ENCODE measurements around the gene PRELP.

PRELP gene

DNA sequence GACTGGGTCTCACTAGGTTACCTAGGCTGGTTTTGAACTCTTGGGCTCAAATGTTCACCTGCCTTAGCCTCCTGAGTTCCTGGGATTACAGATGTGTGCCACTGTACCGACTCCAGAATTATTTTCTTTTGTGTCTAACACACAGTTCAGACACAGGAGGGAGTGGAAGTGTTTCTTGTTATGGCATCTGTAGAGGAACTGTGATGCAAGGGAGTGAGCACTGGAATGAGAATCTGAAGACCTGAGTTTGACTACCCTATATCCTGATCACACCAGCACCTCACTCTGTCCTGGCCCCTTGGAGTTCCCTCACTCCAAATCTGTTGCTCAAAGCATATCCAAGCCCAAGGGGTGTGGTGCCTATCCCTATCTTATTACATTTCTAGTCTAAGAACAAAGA is 33.5 kb downstream of the PRELP start:
- TF ChIP-seq, protein P1, sequence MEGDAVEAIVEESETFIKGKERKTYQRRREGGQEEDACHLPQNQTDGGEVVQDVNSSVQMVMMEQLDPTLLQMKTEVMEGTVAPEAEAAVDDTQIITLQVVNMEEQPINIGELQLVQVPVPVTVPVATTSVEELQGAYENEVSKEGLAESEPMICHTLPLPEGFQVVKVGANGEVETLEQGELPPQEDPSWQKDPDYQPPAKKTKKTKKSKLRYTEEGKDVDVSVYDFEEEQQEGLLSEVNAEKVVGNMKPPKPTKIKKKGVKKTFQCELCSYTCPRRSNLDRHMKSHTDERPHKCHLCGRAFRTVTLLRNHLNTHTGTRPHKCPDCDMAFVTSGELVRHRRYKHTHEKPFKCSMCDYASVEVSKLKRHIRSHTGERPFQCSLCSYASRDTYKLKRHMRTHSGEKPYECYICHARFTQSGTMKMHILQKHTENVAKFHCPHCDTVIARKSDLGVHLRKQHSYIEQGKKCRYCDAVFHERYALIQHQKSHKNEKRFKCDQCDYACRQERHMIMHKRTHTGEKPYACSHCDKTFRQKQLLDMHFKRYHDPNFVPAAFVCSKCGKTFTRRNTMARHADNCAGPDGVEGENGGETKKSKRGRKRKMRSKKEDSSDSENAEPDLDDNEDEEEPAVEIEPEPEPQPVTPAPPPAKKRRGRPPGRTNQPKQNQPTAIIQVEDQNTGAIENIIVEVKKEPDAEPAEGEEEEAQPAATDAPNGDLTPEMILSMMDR (IDR thresholded peaks at IDR 0.05; ENCODE audit: borderline replicate concordance, control extremely low read depth, extremely low read depth, insufficient read depth, missing control alignments): no peak
- no peak for DNase-seq (ENCODE audit: low spot score)
- in situ Hi-C loops (cut with MboI; ENCODE audit: low sequenced_read_pairs, unreplicated experiment): loop anchor here (5.0 kb wide), 1 partner anchor 193 kb away; no protein-coding TSS in a partner anchor

DNA sequence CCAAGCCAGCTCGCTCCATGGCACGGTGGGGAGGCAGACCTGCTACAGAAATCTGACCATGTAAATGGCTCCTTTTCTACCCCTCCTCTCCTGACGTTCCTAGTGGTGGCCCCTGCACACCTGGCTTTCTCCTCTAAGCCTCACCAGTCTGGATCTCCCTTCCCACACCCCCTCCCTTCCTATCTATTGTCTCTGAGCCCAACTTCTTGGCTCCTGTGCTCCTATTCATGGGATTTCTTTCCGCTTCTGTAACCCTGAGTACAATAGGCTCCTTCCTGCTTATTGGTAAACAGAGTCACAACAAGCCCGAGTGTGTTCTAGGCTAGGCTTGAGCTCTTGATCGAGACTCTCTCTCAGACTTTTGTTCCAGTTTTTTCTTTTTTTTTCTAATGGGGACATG is 35.9 kb downstream of the PRELP start:
- TF ChIP-seq, protein P1 (IDR thresholded peaks at IDR 0.05; ENCODE audit: borderline replicate concordance, control extremely low read depth, extremely low read depth, insufficient read depth, missing control alignments): no peak
- no peak for DNase-seq (ENCODE audit: low spot score)
- in situ Hi-C loops (cut with MboI; ENCODE audit: low sequenced_read_pairs, unreplicated experiment): no loop called here

DNA sequence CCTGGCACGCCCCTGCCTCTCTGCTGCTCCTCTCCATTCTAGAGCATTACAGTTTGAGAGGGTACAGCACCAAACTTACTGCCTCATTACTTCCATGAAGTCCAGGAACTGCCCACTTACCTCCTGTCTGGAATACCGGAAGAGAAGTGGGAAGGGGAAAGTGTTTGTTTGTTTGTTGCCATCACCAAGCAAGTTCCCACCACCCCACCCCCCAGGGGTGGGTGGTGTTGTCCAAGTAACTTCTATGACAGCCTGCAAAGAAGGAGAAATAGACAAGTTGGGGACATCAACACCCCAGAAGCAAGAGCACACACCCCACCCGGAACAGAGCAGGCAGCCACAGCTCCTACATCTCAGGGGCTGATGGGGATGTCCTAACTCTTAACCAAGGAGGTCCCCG is 36.3 kb downstream of the PRELP start:
- no peak for DNase-seq (ENCODE audit: low spot score)
- in situ Hi-C loops (cut with MboI; ENCODE audit: low sequenced_read_pairs, unreplicated experiment): no loop called here
- TF ChIP-seq, protein P1 (IDR thresholded peaks at IDR 0.05; ENCODE audit: borderline replicate concordance, control extremely low read depth, extremely low read depth, insufficient read depth, missing control alignments): no peak

DNA sequence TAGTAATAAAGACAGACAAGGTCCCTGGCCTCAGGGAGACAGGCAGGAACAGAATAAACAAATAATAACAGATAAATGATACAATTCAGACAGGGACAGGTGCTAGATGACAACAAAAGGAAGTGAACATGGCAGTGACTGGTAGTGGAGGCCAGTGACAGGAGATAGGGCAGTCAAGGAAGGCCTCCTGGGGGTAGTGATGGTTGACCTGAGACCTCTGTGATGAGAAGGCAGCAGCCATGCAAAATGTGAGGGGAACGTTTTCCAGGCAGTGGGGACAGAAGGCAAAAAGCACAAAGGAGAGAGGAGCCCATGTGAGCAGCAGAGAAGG is 36.9 kb downstream of the PRELP start:
- no peak for DNase-seq (ENCODE audit: low spot score)
- TF ChIP-seq, protein P1 (IDR thresholded peaks at IDR 0.05; ENCODE audit: borderline replicate concordance, control extremely low read depth, extremely low read depth, insufficient read depth, missing control alignments): no peak
- in situ Hi-C loops (cut with MboI; ENCODE audit: low sequenced_read_pairs, unreplicated experiment): no loop called here

DNA sequence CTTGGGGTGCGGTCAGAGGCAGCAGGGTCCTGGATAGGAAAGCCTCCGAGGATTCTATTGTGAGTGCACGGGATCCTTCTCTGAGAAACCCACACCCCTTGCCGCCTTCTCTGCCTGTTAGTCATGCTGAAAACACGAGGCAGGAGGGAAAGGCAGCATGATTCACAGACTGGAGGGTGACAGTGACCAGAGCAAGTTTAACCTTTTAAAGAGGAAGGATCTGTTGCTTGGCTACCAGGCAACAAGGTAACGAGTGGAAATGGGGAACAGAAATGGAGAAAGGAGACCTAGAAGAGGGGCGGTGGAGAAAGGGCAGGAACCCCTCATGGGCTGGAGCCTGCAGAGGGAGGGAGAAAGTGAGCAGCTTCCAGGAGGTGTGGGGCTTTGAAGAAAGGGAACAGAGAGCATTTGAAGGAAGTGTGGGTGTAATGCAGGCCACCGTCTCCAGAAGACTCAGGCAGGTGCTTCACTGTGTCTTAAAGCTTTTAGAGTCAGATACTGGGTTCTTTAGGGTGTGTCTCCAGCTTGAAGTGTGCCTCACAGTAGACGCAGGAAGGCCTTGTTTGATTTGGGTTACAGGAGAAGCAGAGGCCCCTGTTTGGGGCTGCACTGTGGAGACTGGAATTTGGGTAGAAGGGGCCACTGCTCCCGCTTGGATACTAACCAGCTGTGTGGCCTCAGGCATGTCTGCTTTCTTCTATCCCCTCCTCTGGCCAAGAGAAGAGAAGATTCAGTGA is 37.4 kb downstream of the PRELP start:
- peak; percentile 71 for DNase-seq (ENCODE audit: low spot score)
- TF ChIP-seq, protein P1 (IDR thresholded peaks at IDR 0.05; ENCODE audit: borderline replicate concordance, control extremely low read depth, extremely low read depth, insufficient read depth, missing control alignments): no peak
- in situ Hi-C loops (cut with MboI; ENCODE audit: low sequenced_read_pairs, unreplicated experiment): no loop called here

DNA sequence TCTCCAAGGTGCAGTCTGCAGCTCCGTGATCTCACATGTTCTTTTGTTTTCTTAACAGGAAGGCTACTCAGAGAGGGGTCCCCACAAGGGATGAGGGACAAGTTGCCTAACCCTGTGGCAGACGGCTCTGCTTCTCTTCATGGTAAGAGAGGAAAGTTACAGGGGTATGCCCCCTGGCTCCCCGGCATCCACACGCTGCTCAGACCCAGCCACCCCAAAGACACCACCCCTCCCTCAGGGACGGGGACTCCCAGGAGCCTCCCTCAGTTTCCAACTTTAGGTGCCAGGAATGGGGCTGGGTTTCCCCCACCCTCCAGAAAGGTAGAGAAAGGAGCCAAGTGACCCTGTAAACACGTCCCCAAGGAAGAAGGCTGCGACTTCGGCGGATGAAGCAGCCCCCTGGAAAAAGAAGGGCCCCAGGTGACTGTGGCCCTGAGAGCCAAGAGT is 38.0 kb downstream of the PRELP start:
- no peak for DNase-seq (ENCODE audit: low spot score)
- in situ Hi-C loops (cut with MboI; ENCODE audit: low sequenced_read_pairs, unreplicated experiment): no loop called here
- TF ChIP-seq, protein P1 (IDR thresholded peaks at IDR 0.05; ENCODE audit: borderline replicate concordance, control extremely low read depth, extremely low read depth, insufficient read depth, missing control alignments): no peak
